ENCODE measurements around the gene KLHL3. TPM values are rescaled to one million over a fixed set of nuclear protein-coding genes. Genes with fewer than 3 reads are reported as not detected.

The KLHL3 gene
- polyA plus RNA-seq, 1 of the 3 experiments (the other 2 are of a cell fraction) = 3.8 TPM

- WGBS (ENCODE audit: low lambda C conversion rate) = 77% methylated on average over 1 of the region's 1 CpG
- POLR2A ChIA-PET = no interaction called here
- CTCF ChIA-PET = no interaction called here
These were observed 54.7 kb downstream of the KLHL3 start for GRCh38 chr5:137681191-137681590.

GRCh38 chr5:137679910-137680309 is 56.0 kb downstream of the KLHL3 start:
- H3K27ac ChIP-seq (ENCODE audit: low read depth in 2 of 2, low read length in 1 of 2) = no peak overlapping the region
- H3F3A ChIP-seq (replicated peaks; ENCODE audit: insufficient read depth) = no peaks in the 10 kb centered on the region
- H3K4me2 ChIP-seq = no peak overlapping the region
- H4K20me1 ChIP-seq (ENCODE audit: insufficient read depth) = no peaks in the 10 kb centered on the region
- ChIA-PET POLR2A (interaction anchor here (0.6 kb wide), 1 partner anchor 1702 kb away, joined by 3 read pairs; no protein-coding TSS in a partner anchor), CTCF (interaction anchor here (1.5 to 3.1 kb wide), 2 partner anchors 19 to 50 kb away, joined by 5 to 27 read pairs; no protein-coding TSS in a partner anchor)
- H3K9me3 ChIP-seq = no peaks in the 10 kb centered on the region
- no peak overlapping the region for H2AFZ ChIP-seq (ENCODE audit: low read depth)
- TF ChIP-seq RCOR1 (IDR thresholded peaks at IDR 0.05; ENCODE audit: low read length) (no peak), RFX5 (IDR thresholded peaks at IDR 0.05; ENCODE audit: low read length) (no peak)
- WGBS (ENCODE audit: low lambda C conversion rate) = 88% methylated on average over 1 of the region's 1 CpG
- no peaks in the 10 kb centered on the region; a peak in 1 of 4 replicates for H3K4me1 ChIP-seq (ENCODE audit: control insufficient read depth in 1 of 2, insufficient read depth in 2 of 2, low read depth in 1 of 2, low read length in 1 of 2)
- no peak overlapping the region for H3K9ac ChIP-seq
- no peak overlapping the region for H3K4me3 ChIP-seq (ENCODE audit: low read depth in 2 of 2, low read length in 1 of 2)
- no peaks in the 10 kb centered on the region for H3K27me3 ChIP-seq (ENCODE audit: insufficient read depth)
- DNase-seq = no peak
- H3K9me2 ChIP-seq = no peaks in the 10 kb centered on the region
- no peaks in the 10 kb centered on the region for H3K36me3 ChIP-seq (replicated peaks in 1 of 2; ENCODE audit: control insufficient read depth in 1 of 2, insufficient read depth in 2 of 2, low read length in 1 of 2)
- no peaks in the 10 kb centered on the region for H3K79me2 ChIP-seq (ENCODE audit: insufficient read depth)

More at GRCh38 chr5:137681191-137681590, 54.7 kb downstream of the KLHL3 start:
- no peaks in the 10 kb centered on the region for H3K9me3 ChIP-seq
- no peaks in the 10 kb centered on the region for H3K36me3 ChIP-seq (replicated peaks in 1 of 2; ENCODE audit: control insufficient read depth in 1 of 2, insufficient read depth in 2 of 2, low read length in 1 of 2)
- TF ChIP-seq USF2 (IDR thresholded peaks at IDR 0.05; ENCODE audit: borderline replicate concordance, low read depth, low read length) = no peak
- TF ChIP-seq YY1 (IDR thresholded peaks at IDR 0.05; ENCODE audit: low read depth) = no peak
- no peak for TF ChIP-seq TCF12 (IDR thresholded peaks at IDR 0.05)
- TF ChIP-seq JUND (IDR thresholded peaks at IDR 0.05) = no peak
- no peak for TF ChIP-seq TEAD4 (IDR thresholded peaks at IDR 0.05; ENCODE audit: borderline replicate concordance, insufficient read depth)
- H3K27me3 ChIP-seq (ENCODE audit: insufficient read depth) = no peaks in the 10 kb centered on the region
- no peak for DNase-seq
- no peaks in the 10 kb centered on the region for H3K79me2 ChIP-seq (ENCODE audit: insufficient read depth)
- H3K4me1 ChIP-seq (ENCODE audit: control insufficient read depth in 1 of 2, insufficient read depth in 2 of 2, low read depth in 1 of 2, low read length in 1 of 2) = no peaks in the 10 kb centered on the region; a peak in 1 of 4 replicates
- H3K27ac ChIP-seq (ENCODE audit: low read depth in 2 of 2, low read length in 1 of 2) = no peak overlapping the region
- no peaks in the 10 kb centered on the region for H3F3A ChIP-seq (replicated peaks; ENCODE audit: insufficient read depth)
- H3K4me2 ChIP-seq = no peak overlapping the region
- no peak overlapping the region for H3K4me3 ChIP-seq (ENCODE audit: low read depth in 2 of 2, low read length in 1 of 2)
- H4K20me1 ChIP-seq (ENCODE audit: insufficient read depth) = no peaks in the 10 kb centered on the region
- no peak overlapping the region for H2AFZ ChIP-seq (ENCODE audit: low read depth)
- H3K9me2 ChIP-seq = no peaks in the 10 kb centered on the region
- no peak overlapping the region for H3K9ac ChIP-seq

- H3K27me3 ChIP-seq (ENCODE audit: insufficient read depth) = no peaks in the 10 kb centered on the region
- TF ChIP-seq RFX5 (IDR thresholded peaks at IDR 0.05; ENCODE audit: low read length) (no peak), SIN3A (IDR thresholded peaks at IDR 0.05; ENCODE audit: borderline replicate concordance, low read depth, low read length) (no peak), CHD2 (IDR thresholded peaks at IDR 0.05; ENCODE audit: low read length, partially characterized antibody) (no peak), RXRA (IDR thresholded peaks at IDR 0.05; ENCODE audit: borderline replicate concordance, low read depth) (no peak), ZBTB33 (IDR thresholded peaks at IDR 0.05; ENCODE audit: borderline replicate concordance, low read depth) (no peak), JUND (IDR thresholded peaks at IDR 0.05) (no peak), RAD21 (IDR thresholded peaks at IDR 0.05; ENCODE audit: low read length) (no peak)
- CTCF ChIA-PET = interaction anchor here (1.5 to 3.1 kb wide), 2 partner anchors 19 to 50 kb away, joined by 5 to 27 read pairs; no protein-coding TSS in a partner anchor
- no peaks in the 10 kb centered on the region for H3F3A ChIP-seq (replicated peaks; ENCODE audit: insufficient read depth)
- no peaks in the 10 kb centered on the region; a peak in 1 of 4 replicates for H3K4me1 ChIP-seq (ENCODE audit: control insufficient read depth in 1 of 2, insufficient read depth in 2 of 2, low read depth in 1 of 2, low read length in 1 of 2)
- DNase-seq = no peak
- no peaks in the 10 kb centered on the region for H3K79me2 ChIP-seq (ENCODE audit: insufficient read depth)
- no peaks in the 10 kb centered on the region for H4K20me1 ChIP-seq (ENCODE audit: insufficient read depth)
- 76% methylated on average over 4 of the region's 4 CpGs for WGBS (ENCODE audit: low lambda C conversion rate)
- H3K27ac ChIP-seq (ENCODE audit: low read depth in 2 of 2, low read length in 1 of 2) = no peak overlapping the region
- no peak overlapping the region for H3K9ac ChIP-seq
- H3K4me2 ChIP-seq = no peak overlapping the region
- H3K4me3 ChIP-seq (ENCODE audit: low read depth in 2 of 2, low read length in 1 of 2) = no peak overlapping the region
- no peaks in the 10 kb centered on the region for H3K36me3 ChIP-seq (replicated peaks in 1 of 2; ENCODE audit: control insufficient read depth in 1 of 2, insufficient read depth in 2 of 2, low read length in 1 of 2)
- POLR2A ChIA-PET = interaction anchor here (0.6 kb wide), 1 partner anchor 1701 kb away, joined by 3 read pairs; no protein-coding TSS in a partner anchor
- no peaks in the 10 kb centered on the region for H3K9me3 ChIP-seq
- no peak overlapping the region for H2AFZ ChIP-seq (ENCODE audit: low read depth)
- no peaks in the 10 kb centered on the region for H3K9me2 ChIP-seq
These were observed 56.7 kb downstream of the KLHL3 start for GRCh38 chr5:137679195-137679594.
